Cardiac fibroblast (primary cell): ENCODE measurements around the gene LARGE1.

Experiments
- DNase-seq, 2 donors: peaks; one replicate each; pipeline versions ENCODE4 v3.0.0 to v3.0.0-alpha.2; 2010; ENCODE audit warnings: low read depth in 2 of 2
- H3K4me3 ChIP-seq, 2 donors: replicated peaks in 1 of 2; 1 replicate in 1 of 2; 2 replicates in 1 of 2; pipeline ENCODE4 v1.5.1; 2011; ENCODE audit warnings: low read depth in 2 of 2, low read length in 2 of 2, mild to moderate bottlenecking in 2 of 2, moderate library complexity in 1 of 2
- CTCF ChIP-seq: IDR thresholded peaks from one replicate; pipeline ENCODE4 v1.5.1; 2011; ENCODE audit warnings: low read depth, mild to moderate bottlenecking, low read length, inconsistent platforms

LARGE1 gene

GRCh38 chr22:33920197-33920540, at the start of gene LARGE1:
TSS of gene LARGE1 (minus strand) at chr22:33920476.
- H3K4me3 ChIP-seq, result peak within 1 kb of the TSS; percentile 67 to 75
- peak; percentile 37 to 46 for DNase-seq
- TF ChIP-seq CTCF, result no peak

DNA sequence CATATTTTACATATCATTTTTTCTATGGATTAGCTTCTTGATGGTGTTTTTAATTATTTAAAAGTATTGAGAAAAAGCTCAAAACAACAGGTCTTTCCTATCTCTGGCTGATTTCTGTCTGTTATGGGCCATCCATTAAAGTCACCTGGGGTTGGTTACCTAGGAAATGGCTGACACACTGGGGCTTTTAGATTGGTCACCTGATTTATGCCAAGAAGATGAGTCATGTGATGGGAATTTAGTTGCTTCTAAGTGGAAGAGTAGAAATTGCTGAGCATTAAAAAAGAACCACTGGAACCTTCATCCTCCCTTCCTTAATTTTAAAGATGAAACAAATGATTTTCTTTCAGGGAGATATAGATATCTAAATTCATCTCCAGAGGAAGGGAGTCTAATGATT, 48.8 kb upstream of the LARGE1 start:
- H3K4me3 ChIP-seq, result no peak overlapping the region
- TF ChIP-seq CTCF, result no peak
- peak in 1 of 2 donors; percentile 8 for DNase-seq

DNA sequence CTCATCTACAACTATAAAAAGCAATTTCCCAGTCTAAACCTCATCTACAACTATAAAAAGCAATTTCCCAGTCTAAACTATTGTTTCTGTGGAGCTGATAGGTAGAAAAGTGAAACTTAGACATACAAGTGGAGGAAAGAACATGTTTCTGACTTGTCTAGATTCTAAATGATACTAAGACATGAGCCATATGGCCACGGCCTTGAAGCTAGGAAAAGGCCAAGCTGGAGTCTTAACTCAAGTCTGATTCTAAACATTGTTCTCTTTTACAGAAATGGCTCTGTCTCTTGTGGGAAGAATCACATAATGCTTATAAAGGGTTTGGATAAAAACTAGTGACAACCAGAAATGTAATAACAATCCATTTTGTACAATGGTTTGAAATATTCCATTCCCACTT, 43.8 kb upstream of the LARGE1 start:
- TF ChIP-seq CTCF, result no peak
- no peak for DNase-seq

GRCh38 chr22:33962409-33962808, 42.1 kb upstream of the LARGE1 start:
- no peak for DNase-seq
- TF ChIP-seq CTCF, result no peak
- H3K4me3 ChIP-seq, result no peak overlapping the region

More for the DNA sequence above, 43.8 kb upstream of the LARGE1 start:
- no peak overlapping the region for H3K4me3 ChIP-seq

DNA sequence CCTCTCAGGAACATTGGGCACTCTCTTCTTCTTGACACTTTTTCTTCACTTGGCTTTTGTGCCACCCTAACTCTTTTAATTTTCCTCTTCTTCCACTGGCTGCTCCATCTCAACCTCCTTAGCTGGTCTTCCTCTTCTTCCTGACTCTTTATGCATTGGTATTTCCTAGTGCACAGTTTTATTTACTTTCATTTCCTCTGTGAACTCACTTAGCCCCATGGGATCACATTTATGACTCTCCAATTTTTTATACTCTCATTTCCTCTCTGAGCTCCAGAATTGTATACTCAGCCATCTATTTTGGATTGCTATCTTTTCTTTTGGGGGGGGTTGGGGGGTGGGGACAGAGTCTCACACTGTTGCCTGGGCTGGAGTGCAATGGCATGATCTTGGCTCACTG, 38.5 kb upstream of the LARGE1 start:
- no peak for TF ChIP-seq CTCF
- no peak overlapping the region for H3K4me3 ChIP-seq
- no peak for DNase-seq

DNA sequence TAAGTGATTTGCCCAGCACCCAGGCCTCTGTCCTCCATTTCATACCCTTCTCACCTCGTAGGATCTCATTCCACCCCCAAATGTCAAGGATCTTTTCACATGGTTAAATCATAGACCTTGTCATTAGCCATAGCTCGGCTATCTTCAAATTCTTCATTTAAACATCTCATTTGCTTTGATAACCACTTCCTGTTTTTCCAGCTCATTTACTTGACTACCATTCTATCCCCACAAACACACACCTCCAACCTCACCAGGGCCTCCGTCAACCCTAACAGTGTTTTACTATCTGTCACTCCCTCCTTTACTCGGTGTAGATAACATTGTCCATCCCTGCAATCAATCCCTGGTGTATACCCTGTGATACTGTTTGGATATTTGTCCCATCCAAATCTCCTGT, 36.8 kb upstream of the LARGE1 start:
- no peak for TF ChIP-seq CTCF
- H3K4me3 ChIP-seq, result no peak overlapping the region
- DNase-seq, result no peak

GRCh38 chr22:33952776-33953175, 32.5 kb upstream of the LARGE1 start:
- TF ChIP-seq CTCF, result no peak
- no peak overlapping the region for H3K4me3 ChIP-seq
- DNase-seq, result no peak
